GF-D8 (cell line): ENCODE data around the gene DBN1.
"Not testable (repeated sequence)": the region's sequence is repeated elsewhere in the genome, so short reads cannot be mapped to it uniquely, and the experiment has no call there.

Experiments
- DNase-seq: peaks from one replicate; lab custom pipeline; 2025; lab: John Stamatoyannopoulos, UW

DBN1 gene

DNA sequence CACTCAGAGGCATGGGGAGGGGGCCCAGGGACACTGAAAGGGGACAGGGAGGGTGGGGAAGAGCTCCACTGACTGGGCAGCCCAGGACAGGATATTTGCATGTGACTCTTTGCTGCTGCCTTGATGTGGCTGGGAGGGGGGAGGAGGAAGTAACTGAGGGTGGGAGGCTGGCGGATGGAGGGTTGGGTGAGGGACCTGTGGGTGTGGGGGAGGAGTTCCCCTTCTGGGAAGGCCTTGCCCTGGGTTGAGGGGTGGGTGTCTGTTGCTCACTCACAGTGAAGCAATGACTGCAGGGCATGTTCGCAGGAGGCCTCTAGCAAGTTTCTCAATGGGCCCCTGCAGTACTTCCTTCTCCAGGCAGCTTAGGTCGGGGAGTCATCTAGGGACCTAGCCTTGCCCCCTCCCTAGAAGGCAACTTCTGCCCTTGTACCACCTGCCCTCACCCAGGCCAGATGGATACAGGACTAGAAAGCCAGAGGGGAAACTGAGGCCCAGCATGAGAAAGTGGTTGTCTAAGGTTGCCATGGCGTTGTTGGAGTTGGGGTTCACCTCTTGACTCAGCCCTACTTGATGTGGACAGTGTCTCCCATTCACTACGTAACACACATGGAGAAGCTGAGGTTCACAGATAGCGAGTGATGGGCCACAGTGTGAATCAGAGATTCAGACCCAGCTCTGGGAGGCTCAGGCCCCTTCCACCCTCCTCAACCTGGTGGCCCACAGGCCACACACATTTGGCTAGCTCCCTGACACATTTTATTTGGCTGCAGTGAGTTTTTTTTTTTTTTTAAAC is 44.0 kb downstream of the DBN1 start:
- peak; percentile 97 for DNase-seq

DNA sequence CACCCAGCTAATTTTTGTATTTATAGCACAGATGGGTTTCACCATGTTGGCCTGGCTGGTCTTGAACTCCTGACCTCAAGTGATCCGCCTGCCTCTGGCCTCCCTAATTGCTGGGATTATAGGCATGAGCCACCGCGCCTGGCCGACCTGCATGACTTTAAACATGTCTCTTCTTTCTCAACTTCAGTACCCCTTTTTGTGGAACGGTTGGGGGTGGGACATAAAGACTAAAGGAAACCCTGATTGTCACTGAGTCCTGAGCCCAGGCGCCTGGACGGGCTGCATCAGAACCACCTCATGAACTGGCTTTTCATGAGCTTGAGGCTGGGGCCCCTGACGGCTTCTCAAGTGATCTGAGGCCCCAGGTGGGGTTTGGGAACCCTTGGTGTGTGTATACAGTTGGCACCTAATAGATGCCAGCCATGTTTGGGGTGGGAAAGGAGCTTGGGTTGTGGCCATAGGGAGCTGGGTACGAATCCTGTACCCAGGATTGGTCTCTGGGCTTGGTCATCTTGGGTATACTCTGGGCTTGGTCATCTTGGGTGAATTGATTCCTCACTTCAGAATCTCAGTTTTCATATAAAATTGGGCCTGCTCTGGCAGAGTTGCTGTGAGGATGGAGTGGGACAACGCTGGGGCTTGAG is 44.7 kb downstream of the DBN1 start:
- DNase-seq, result peak; percentile 33

DNA sequence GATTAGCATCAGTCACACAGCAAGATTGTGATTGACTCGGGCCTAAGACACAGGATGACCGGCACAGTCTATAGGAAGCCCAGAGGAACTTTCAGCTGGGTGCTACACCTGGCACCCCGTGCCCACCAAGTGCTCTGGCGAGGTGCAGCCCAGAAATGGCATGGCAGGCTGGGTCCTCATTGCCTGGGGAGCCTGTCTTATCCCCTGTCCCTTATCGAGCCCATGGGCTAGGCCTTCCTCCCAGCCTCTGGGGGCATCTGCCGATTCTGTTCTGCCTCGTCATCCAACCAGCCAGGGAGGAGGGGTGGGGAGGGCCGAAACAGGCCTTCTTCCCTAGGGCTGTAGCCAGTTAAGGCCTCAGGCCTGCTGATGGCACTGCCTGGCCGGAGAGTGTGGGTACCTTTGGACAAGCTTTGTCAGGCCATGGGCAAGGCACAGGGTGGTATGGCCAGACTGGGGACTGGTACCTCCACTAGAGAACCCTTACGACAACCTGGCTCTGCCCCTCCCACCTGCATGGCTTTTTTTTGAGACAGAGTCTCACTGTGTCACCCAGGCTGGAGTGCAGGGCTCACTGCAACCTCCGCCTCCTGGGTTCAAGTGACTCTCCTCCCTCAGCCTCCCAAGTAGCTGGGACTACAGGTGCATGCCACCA is 45.4 kb downstream of the DBN1 start:
- peak; percentile 20 for DNase-seq

DNA sequence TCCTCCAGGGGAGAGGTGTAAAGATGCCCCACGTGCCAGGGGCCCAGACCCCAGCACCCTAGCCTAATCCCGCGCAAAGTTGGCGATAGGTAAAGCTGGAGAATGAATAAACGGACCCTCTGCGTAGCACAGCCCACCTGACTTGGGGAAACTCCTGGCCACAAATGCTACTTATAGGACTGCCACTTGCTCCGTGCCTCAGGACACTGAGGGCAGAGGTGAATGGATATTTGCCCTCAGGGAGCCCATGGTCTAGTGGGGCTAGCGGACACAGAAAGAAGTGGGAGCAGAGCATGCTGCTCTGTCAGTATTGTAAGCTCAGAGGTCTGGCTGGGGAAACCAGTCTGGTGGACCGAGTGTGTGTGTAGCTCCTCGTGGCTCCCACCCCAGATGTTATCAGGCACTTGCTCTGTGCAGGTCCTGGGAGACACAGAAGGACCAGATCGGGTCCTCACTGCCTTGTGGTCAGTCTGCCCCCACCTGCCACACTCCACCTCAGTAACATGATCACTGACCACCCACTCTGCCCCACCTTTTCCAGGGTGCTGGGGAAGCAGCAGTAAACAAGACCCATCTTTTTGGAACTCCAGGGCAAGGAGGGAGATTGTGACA is 46.1 kb downstream of the DBN1 start:
- peak; percentile 15 for DNase-seq

DNA sequence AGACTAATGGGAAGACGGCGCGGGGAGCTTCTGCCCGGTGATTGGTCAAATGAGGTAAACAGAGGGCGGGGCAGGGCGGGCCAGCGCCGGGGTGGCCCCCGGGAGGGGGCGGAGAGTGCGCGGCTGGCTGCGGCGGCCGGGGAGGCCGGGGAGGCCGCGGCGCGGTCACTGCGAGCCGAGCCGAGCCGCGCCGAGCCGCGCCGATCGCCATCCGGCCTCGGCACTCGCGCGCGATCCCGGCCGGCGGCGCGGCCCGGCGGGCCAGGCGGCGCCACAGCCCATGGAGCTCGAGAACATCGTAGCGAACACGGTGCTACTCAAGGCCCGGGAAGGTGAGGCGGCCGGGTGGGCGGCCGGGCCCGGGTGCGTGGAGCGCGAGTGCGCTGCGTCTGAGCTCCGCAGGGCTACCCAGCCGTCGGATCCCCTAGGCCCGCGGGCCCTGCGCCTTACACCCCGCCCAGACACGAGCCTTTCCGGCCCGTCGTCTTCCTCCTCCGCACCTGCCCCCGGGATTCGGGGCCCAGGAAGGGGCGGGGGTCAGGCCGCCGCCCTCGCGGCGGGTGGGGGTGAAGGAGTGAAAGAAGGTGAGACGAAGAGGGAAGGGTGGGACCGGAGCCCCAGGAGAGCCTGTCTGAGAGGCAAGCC is 46.7 kb downstream of the DBN1 start, which contains the start of gene GRK6:
Gene GRK6 (plus strand): TSS at position 111 of the 645 bp plus-strand sequence. CDS start 170 bp downstream, at position 281.
- DNase-seq, result peak; percentile 14

DNA sequence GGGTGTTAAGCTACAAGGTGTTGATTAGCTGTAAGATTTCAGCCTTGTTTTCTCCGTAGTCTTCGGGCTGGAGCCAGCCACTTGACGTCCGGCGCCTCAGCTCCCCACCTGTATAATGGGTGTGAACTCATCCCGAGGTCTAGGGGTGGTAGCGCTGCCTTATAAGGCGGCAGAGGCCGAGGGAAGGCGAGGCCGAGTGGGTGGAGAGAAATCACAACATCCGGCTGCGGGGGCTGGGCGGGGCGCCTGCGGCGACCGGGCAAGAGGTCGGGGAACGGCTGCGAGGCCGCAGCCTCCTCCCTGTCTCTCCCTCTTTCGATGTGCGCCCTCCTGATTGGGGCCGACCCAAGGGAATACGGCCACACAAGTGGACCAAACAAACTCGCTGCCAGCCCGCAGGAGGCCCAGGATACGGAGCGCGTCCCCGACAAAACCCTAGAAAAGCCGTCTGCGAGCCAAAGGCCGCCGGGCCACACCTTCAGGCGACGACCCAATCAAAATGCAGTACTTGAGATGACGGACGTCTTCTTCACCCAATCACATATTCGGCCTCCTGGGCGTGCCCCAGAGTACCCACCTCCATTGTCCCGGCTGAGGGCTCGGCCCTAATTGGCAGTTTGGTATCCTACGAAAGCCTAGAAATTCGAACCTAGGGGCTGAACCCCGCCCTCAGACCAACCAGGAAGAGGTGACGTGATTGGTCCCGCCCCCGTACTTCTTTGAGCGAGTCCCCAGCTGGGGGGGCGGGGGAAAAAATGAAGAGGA is 47.5 kb downstream of the DBN1 start:
- peak; percentile 99 for DNase-seq

DNA sequence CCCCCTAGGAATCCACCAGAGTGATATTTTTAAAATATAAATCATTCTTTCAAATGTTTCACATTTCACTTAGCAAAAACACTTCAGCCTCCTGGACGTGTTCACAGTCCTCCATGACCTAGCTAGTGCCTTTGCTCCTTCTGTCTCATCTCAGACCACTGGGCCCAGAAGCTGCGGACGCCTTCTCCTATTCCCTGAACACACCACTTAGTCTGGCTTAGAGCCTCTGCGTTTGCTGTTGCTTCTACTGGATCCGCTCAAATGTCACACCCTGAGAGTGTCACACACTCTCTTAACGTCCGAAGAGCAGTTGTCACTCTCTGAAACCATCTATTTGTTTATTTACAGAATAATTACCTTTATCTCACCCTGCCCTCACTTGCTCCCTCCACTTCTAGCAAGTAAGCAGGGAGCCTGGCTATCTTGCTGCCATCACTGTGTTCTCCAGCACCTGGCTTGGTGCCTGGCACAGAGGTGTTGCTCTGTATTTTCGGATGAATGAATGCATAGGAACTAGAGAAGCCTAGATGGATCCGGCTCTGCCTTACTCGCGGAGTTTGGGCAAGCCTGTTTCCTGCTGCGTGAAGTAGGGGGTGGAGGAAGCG is 48.1 kb downstream of the DBN1 start:
- DNase-seq, result no peak

DNA sequence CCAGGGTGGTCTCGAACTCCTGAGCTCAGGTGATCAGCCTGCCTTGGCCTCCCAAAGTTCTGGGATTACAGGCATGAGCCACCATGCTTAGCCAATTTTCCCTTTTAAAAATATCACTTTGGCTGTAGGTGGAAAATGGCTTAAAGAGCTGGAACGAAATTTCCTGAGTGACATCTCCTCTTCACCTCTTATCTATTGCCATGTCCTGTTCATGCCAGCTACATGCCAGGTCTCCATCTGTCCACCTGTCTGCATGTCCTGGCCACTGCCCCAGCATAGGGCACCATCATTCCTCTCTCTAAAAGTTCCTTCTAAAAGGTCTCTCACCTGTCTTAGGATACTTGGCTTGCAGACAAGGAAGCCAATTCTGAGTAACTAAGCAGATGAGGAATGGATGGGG is 49.8 kb downstream of the DBN1 start:
- no peak for DNase-seq

DNA sequence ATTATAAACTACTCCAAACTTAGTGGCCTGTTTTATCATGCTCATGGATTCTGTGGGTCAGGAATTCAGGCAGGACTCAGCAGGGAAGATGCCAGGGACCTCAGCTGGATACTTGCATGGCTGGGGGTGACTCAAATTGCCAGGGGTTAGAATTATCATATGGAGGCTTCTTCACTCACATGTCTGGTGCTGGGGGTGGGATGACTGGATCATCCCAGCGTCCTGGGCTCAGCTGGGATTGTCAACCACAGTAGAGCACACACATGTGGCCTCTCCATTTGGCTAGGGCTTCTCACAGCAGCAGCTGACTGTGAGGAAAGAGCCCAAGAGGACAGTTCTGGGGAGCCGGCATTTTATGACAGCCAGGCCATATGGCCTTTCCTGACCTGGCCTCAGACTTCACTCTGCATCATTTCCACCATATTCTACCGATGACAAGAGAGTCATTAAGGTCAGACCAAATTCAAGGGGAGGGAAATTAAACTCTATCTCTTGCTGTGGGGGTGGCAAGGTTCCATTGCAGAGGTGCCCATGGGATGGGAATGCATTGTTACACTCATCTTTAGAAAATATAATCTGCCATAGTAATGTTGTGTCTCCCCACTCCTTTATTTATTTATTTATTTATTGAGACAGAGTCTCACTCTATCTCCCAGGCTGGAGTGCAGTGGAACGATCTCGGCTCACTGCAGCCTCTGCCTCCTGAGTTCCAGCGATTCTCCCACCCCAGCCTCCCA is 52.2 kb downstream of the DBN1 start:
- no peak for DNase-seq

DNA sequence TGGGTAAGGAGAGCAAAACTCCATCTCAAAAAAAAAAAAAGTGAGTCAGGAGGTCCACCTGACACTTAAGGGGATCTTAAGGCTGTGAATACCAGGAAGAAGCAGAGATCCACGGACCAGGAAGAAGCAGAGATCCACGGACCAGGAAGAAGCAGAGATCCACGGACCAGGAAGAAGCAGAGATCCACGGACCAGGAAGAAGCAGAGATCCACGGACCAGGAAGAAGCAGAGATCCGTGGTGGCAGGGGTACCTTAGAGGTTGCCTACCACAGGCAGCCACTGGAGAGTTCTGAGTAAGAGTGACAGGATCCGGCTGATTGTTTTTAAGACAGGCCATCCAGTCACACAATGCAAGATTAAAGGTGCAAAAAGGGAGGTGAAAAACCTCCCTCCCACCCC is 53.0 kb downstream of the DBN1 start:
- DNase-seq, result not testable (repeated sequence)

DNA sequence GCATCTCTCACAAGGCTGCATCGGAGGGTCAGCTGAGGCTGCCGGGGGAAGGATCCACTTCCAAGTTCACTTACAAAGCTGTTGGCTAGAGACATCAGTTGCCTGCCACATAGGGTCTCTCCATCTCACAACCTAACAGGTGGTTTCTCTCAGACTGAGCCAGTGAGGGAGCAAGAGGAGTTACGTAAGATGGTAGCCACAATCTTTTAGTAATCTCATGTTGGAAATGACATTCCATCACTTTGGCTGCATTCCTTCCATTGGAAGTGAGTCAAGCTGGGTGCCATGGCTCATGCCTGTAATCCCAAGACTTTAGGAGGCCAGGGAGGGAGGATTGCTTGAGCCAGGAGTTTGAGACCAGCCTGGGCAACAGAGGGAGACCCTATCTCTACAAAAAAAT is 54.4 kb downstream of the DBN1 start:
- DNase-seq, result no peak

DNA sequence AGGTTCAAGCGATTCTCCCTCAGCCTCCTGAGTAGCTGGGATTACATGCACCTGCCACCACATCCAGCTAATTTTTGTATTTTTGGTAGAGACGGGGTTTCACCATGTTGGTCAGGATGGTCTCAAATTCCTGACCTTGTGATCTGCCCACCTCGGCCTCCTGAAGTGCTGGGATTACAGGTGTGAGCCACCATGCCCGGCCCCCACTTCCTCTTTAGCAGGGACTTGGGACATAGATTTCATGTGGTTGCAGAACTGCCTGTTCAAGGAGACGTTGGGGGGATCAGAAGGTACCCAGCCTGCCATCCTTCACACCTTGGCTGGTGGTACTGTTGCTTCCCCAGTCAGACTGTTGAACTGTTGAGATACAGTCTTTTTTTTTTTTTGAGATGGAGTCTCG is 56.4 kb downstream of the DBN1 start:
- DNase-seq, result not testable (repeated sequence)

DNA sequence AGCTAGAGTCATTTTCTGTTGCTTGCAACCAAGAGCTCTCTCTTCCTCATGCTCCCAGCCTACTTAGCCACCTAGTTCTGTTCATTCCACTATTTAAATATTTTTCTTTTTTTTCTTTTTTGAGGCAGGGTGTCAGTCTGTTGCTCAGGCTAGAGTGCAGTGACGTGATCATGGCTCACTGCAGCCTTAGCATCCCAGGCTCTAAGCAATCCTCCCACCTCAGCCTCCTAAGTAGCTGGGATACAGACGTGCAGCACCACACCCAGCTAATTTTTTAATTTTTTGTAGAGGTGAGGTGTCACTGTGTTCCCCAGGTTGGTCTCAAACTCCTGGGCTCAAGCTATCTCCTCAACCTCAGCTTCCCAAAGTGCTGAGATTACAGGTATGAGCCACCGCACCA is 59.0 kb downstream of the DBN1 start:
- DNase-seq, result no peak

DNA sequence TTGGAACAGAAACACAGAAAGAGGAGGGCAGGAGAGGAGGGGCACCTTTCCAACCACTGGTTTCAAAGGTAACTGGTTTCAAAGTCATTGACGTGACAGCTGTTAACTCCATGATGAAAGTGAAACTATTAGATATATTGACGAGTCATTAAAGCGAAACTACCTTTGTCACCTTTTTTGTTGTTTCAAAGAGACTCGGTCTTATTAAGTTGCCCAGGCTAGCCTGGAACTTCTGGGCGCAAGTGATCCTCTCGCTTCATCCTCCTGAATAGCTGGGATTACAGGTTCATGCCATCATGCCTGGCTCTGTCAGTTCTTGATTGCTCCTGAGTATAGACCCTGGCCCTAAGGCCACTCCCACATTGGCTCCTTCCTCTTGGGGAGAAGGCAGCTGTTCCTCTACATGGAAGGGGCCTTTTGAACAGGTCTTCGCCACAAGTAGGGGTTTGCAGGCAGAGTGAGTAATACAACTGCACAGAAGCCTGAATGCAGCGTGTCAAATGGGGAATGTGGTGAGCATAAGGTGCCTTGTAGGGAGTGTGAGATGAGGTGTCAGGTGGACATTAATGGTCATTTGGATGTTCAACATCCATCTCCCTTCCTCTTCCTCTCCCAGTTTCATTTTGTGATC is 60.7 kb downstream of the DBN1 start:
- no peak for DNase-seq

DNA sequence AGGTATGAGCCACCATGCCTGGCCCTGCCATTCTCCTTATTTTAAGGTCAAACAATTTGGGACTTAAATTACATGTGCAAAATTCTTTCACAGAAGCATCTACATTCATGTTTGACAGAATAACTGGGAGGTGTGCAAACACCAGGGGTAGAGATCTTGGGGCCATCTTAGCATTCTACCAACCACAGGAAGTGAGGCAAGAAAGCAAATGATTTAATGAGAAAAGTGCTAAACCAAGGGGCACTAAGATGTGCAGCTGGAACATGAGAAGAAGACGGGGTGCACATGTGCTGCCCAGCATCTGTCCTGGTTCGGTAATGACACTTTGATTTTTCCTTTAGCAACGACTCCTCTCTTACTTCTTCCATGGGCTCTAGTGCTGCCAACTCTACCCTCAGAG is 62.9 kb downstream of the DBN1 start:
- peak; percentile 50 for DNase-seq

DNA sequence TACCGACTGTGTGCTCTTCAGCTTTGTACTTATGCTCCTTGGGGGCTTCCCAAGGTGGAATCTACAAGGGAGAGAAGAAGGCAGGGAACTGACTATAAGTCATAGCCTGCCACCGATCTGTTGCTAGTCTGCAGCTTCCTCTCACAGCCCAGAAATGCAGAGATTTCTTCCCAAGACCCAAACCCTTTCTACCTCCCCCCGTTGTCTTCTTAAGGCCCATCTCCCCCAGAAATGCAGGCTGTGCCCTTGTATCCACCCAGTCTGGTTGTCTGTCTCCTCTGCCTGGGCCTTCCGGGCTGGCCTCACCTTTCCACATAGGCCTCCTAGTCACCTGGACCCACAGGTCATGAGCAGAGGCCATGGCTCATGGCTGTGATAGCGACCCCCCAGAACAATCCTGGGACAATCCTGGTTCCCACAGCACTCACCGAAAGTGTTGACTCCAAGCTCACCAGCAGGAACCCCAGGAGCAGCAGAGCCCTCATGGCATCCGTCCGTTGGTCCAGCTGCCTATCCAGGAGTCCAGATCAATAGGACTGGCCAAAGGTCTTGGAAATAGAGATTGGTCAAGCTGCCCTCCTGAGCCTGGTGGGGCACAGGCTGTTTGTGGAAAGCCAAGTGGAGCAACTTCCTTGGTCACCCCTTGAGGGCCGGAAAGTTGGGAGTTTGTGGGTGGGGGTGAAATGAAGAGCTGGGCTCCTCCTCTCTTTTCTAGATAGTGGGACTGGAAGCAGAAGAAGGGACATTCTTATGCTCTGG is 64.2 kb downstream of the DBN1 start, which contains the start of gene F12:
Gene F12 (minus strand): TSS at position 522 of the 759 bp plus-strand sequence. CDS start 37 bp downstream, at position 485.
- DNase-seq, result no peak
